HCT116 (cell line): Measurements from ENCODE around the gene CBFB. TPM values are rescaled to one million over a fixed set of nuclear protein-coding genes. Genes with fewer than 3 reads are reported as not detected.

Source experiments
- ATAC-seq: fragments of 200-7000 bp; cut with Tn5 transposase; 2 replicates; pipeline ENCODE4 v1.9.1; 2020; ENCODE audit warnings: mild to moderate bottlenecking, moderate library complexity
- BruUV-seq: library from RNA; stranded (reverse); fragments of 400-500 nt; replicated peaks from 2 replicates; lab custom pipeline; 2021; lab: Mats Ljungman, UMichigan
- CTCF ChIA-PET: fragments of 300-600 bp; sonication (Branson Sonifier 250); formaldehyde crosslinking; loops from one replicate; lab custom pipeline; 2021; ENCODE audit warnings: antibody characterized with exemption; lab: Charles Lee
- POLR2A ChIA-PET: fragments of 300-600, 350-600 bp; sonication (Branson Sonifier 250); formaldehyde crosslinking; loops from one replicate; lab custom pipeline; 2021; ENCODE audit warnings: antibody characterized with exemption; lab: Charles Lee
- RAD21 ChIA-PET, 2 experiments: fragments of 300-600 bp; sonication (Branson Sonifier 250); formaldehyde crosslinking; loops; one replicate each; lab custom pipeline; 2023; ENCODE audit warnings: low total read pairs in 2 of 2; ENCODE audit not compliant: uncharacterized antibody in 2 of 2, unreplicated experiment in 2 of 2, low non-redundant PET in 1 of 2; lab: Charles Lee
- DNase-seq: peaks from one replicate; pipeline ENCODE4 v3.0.0-alpha.2; 2010; ENCODE audit warnings: low read depth, low spot score
- H2AFZ ChIP-seq: fragments of 200-600 bp; shearing (Covaris generic), sonication (generic); 2 replicates; pipeline ENCODE4 v1.6.1; 2017; ENCODE audit warnings: low read depth, mixed run types, mixed read lengths, antibody characterized with exemption, low read length; ENCODE audit not compliant: poor library complexity, severe bottlenecking
- H3K27ac ChIP-seq: 2 replicates; pipeline ENCODE4 v1.5.1; 2012; ENCODE audit warnings: low read depth, low read length
- H3K27me3 ChIP-seq: fragments of 200-600 bp; sonication (generic); 2 replicates; pipeline ENCODE4 v1.6.1; 2016; ENCODE audit warnings: mixed run types, low read length, mixed read lengths; ENCODE audit not compliant: insufficient read depth
- H3K36me3 ChIP-seq, 2 experiments: fragments of 200-500 bp in 1 of 2; fragments of 200-600 bp in 1 of 2; sonication (Bioruptor generic) in 1 of 2; sonication (generic) in 1 of 2; 2 replicates each; pipeline versions ENCODE4 v1.5.1 to v1.6.1; 2014 to 2016; ENCODE audit warnings: low read length in 2 of 2, inconsistent platforms in 1 of 2, mixed read lengths in 1 of 2, mixed run types in 1 of 2; ENCODE audit not compliant: insufficient read depth in 2 of 2, control insufficient read depth in 1 of 2
- H3K4me1 ChIP-seq, 2 experiments: fragments of 200-600 bp in 1 of 2; sonication (generic) in 1 of 2; 2 replicates each; pipeline versions ENCODE4 v1.5.1 to v1.6.1; 2012 to 2017; ENCODE audit warnings: low read length in 2 of 2, inconsistent platforms in 1 of 2, mild to moderate bottlenecking in 1 of 2, mixed read lengths in 1 of 2, mixed run types in 1 of 2, moderate library complexity in 1 of 2; ENCODE audit not compliant: insufficient read depth in 2 of 2, control insufficient read depth in 1 of 2
- H3K4me2 ChIP-seq: fragments of 200-600 bp; sonication (generic); 2 replicates; pipeline ENCODE4 v1.6.1; 2017; ENCODE audit warnings: mixed run types, low read length, mixed read lengths
- H3K4me3 ChIP-seq, 2 experiments: fragments of 200-600 bp in 1 of 2; sonication (generic) in 1 of 2; replicated peaks in 1 of 2; 2 replicates each; pipeline ENCODE4 v1.5.1; 2011 to 2016; ENCODE audit warnings: low read length in 2 of 2, control low read depth in 1 of 2, low read depth in 1 of 2, mild to moderate bottlenecking in 1 of 2, mixed read lengths in 1 of 2, mixed run types in 1 of 2
- H3K79me2 ChIP-seq: fragments of 200-600 bp; sonication (generic); 2 replicates; pipeline ENCODE4 v1.6.1; 2017; ENCODE audit warnings: mild to moderate bottlenecking, mixed run types, low read length, moderate library complexity, mixed read lengths; ENCODE audit not compliant: insufficient read depth
- H3K9ac ChIP-seq: fragments of 200-600 bp; sonication (generic); 2 replicates; pipeline ENCODE4 v1.6.1; 2016; ENCODE audit warnings: low read length, mixed read lengths
- H3K9me2 ChIP-seq: fragments of 200-600 bp; sonication (generic), shearing (Covaris generic); 2 replicates; pipeline ENCODE4 v1.6.1; 2017; ENCODE audit warnings: mixed run types, mild to moderate bottlenecking, moderate library complexity; ENCODE audit not compliant: insufficient read depth
- H3K9me3 ChIP-seq, 2 experiments: fragments of 200-500 bp in 1 of 2; fragments of 200-600 bp in 1 of 2; sonication (Bioruptor generic) in 1 of 2; sonication (generic) in 1 of 2; 2 replicates each; pipeline ENCODE4 v1.6.1; 2014 to 2017; ENCODE audit warnings: low read length in 2 of 2, mixed read lengths in 2 of 2, inconsistent platforms in 1 of 2, low read depth in 1 of 2, mild to moderate bottlenecking in 1 of 2, mixed run types in 1 of 2, moderate library complexity in 1 of 2; ENCODE audit not compliant: control insufficient read depth in 1 of 2, insufficient read depth in 1 of 2
- H4K20me1 ChIP-seq: fragments of 200-600 bp; sonication (generic), shearing (Covaris generic); 2 replicates; pipeline ENCODE4 v1.6.1; 2017; ENCODE audit warnings: mixed run types, mild to moderate bottlenecking, moderate library complexity; ENCODE audit not compliant: insufficient read depth
- CBX3 ChIP-seq: IDR thresholded peaks from 2 replicates; pipeline ENCODE4 v1.6.1; 2012; ENCODE audit warnings: low read depth
- EZH2 ChIP-seq: fragments of 200-600 bp; sonication (generic); IDR thresholded peaks from 2 replicates; pipeline ENCODE4 v1.6.1; 2017; ENCODE audit warnings: antibody characterized with exemption, mixed run types
- JUND ChIP-seq: IDR thresholded peaks from 2 replicates; pipeline ENCODE4 v1.6.1; 2012
- TCF7L2 ChIP-seq: IDR thresholded peaks from 2 replicates; pipeline ENCODE4 v1.7.0; 2011; ENCODE audit warnings: borderline replicate concordance, inconsistent platforms; ENCODE audit not compliant: insufficient read depth, insufficient read length; ENCODE audit errors: extremely low read depth
- ZFX ChIP-seq: fragments of 450-650 bp; IDR thresholded peaks from 2 replicates; pipeline ENCODE4 v1.6.1; 2017
- ZNF274 ChIP-seq: fragments of 200-500 bp; sonication (Bioruptor generic); IDR thresholded peaks from 2 replicates; pipeline ENCODE4 v1.6.1; 2014; ENCODE audit warnings: mild to moderate bottlenecking, low read depth, low read length, inconsistent platforms
- intact Hi-C: fragments of 100-400 bp; cut with micrococcal nuclease; formaldehyde crosslinking; loops from 2 replicates; pipeline ENCODE4 v1.10.0; 2022
- total RNA-seq: library from RNA; stranded (reverse); gene quantifications from one replicate; pipeline ENCODE4 v1.2.1, GENCODE V29; 2021; ENCODE audit not compliant: unreplicated experiment
- TF ChIP-seq, protein P1 (sequence below): IDR thresholded peaks from 2 replicates; pipeline ENCODE4 v1.6.1; 2011; ENCODE audit warnings: mild to moderate bottlenecking, low read length, moderate library complexity; ENCODE audit not compliant: insufficient replicate concordance; ENCODE audit errors: extremely low read depth

CBFB gene
- total RNA-seq, 1 experiment from 2014 or later, result 101 TPM

DNA sequence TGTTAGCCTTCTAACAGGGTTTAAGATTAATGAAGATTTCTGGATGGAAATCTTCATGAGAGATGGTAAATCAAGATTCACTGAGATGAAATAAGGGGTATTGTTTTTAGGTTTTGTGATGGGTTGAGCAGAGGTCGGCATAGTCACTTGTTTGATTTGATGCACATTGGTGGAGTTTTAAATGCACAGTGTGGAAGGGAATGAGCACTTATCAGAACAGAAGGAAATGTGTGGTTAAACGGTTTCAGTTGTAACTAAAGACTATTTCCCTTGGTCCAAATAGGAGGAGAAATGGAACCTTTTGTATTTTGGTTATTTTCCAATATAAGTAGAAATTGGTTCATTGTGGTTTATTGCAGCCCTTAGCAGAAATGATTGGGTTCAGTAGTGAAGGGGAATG is 34.1 kb downstream of the CBFB start (continued):
- TF ChIP-seq ZNF274, result no peak

DNA sequence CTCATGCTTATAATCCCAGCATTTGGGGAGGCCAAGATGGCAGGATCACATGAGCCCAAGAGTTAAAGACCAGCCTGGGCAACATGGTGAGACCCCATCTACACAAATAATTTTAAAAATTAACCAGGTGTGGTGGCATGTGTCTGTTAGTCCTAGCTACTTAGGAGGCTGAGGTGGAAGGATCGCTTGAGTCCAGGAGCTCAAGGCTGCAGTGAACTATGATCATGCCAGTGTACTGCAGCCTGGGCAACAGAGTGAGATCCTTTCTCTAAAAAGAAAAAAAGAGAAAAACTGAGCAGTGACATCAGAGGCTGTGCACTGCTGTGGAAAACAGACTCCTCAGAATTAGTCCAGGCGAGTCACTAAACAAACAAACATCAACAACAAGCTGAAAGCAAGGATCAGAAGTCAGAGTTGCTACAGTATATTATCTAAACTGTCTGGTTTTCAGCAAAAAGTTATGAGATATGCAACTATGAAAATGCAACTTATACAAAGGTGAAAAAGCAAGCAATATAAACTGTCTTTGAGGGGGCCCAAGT is 39.3 kb downstream of the CBFB start:
- no peaks in the 10 kb centered on the region for H3K9me2 ChIP-seq
- DNase-seq (no peak), ATAC-seq (no peak)
- intact Hi-C loops, result no loop called here
- BruUV-seq, result no TSS peak
- CTCF ChIA-PET, result no interaction called here
- no peaks in the 10 kb centered on the region for H3K9me3 ChIP-seq
- POLR2A ChIA-PET, result no interaction called here
- RAD21 ChIA-PET, result no interaction called here
- H4K20me1 ChIP-seq, result 0 out of 2 replicates have a peak, but pooled peaks cover 2% of the 10 kb centered on the region
- H3K27ac ChIP-seq, result no peak overlapping the region
- H3K36me3 ChIP-seq, result peaks cover 19 to 20% of the 10 kb centered on the region in 2 experiments
- no peak overlapping the region for H3K4me2 ChIP-seq
- peaks cover 6 to 12% of the 10 kb centered on the region in 2 experiments; a peak in 3 of 4 replicates for H3K4me1 ChIP-seq
- TF ChIP-seq, protein P1, sequence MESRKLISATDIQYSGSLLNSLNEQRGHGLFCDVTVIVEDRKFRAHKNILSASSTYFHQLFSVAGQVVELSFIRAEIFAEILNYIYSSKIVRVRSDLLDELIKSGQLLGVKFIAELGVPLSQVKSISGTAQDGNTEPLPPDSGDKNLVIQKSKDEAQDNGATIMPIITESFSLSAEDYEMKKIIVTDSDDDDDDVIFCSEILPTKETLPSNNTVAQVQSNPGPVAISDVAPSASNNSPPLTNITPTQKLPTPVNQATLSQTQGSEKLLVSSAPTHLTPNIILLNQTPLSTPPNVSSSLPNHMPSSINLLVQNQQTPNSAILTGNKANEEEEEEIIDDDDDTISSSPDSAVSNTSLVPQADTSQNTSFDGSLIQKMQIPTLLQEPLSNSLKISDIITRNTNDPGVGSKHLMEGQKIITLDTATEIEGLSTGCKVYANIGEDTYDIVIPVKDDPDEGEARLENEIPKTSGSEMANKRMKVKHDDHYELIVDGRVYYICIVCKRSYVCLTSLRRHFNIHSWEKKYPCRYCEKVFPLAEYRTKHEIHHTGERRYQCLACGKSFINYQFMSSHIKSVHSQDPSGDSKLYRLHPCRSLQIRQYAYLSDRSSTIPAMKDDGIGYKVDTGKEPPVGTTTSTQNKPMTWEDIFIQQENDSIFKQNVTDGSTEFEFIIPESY, result no peak
- no peak for TF ChIP-seq ZNF274
- TF ChIP-seq JUND, result no peak
- TF ChIP-seq CBX3, result no peak
- no peak for TF ChIP-seq EZH2
- no peak for TF ChIP-seq TCF7L2
- no peak for TF ChIP-seq ZFX
- H3K79me2 ChIP-seq, result peaks cover 52% of the 10 kb centered on the region
- no peak overlapping the region for H3K4me3 ChIP-seq
- no peak overlapping the region for H3K9ac ChIP-seq
- no peak overlapping the region for H2AFZ ChIP-seq
- no peaks in the 10 kb centered on the region for H3K27me3 ChIP-seq
